Esophagus squamous epithelium (tissue), 5 donors: ENCODE data around the gene SEPTIN7. TPM values are rescaled to one million over a fixed set of nuclear protein-coding genes. Genes with fewer than 3 reads are reported as not detected.

Experiments used
- DNase-seq: peaks from one replicate; lab custom pipeline; 2025; lab: John Stamatoyannopoulos, UW
- H3K27ac ChIP-seq, 4 donors: fragments of 200-600 bp; sonication (generic); one replicate each; pipeline ENCODE4 v1.5.1; 2016 to 2019; ENCODE audit warnings: mild to moderate bottlenecking in 1 of 4
- H3K27me3 ChIP-seq, 4 donors: fragments of 200-600 bp; sonication (generic); 1 replicate in 3 of 4; 2 replicates in 1 of 4; pipeline versions ENCODE4 v1.5.1 to v1.6.0; 2017 to 2021; ENCODE audit warnings: antibody characterized with exemption in 1 of 4
- H3K36me3 ChIP-seq, 3 donors: fragments of 200-600 bp; sonication (generic); one replicate each; pipeline ENCODE4 v1.5.1; 2016 to 2019
- H3K4me1 ChIP-seq, 3 donors: fragments of 200-600 bp; sonication (generic); one replicate each; pipeline ENCODE4 v1.5.1; 2017 to 2019
- H3K4me3 ChIP-seq, 4 donors: fragments of 200-600 bp; sonication (generic); 1 replicate in 3 of 4; 2 replicates in 1 of 4; pipeline ENCODE4 v1.5.1; 2016 to 2019; ENCODE audit warnings: mild to moderate bottlenecking in 2 of 4, moderate library complexity in 1 of 4
- H3K9me3 ChIP-seq, 3 donors: fragments of 200-600 bp; sonication (generic); one replicate each; pipeline ENCODE4 v1.5.1; 2016 to 2019
- CTCF ChIP-seq, 6 experiments: fragments of 450-650 bp in 4 of 6; fragments of 200-600 bp in 2 of 6; sonication (generic) in 2 of 6; IDR thresholded peaks; one replicate each; pipeline ENCODE4 v1.5.1; 2016 to 2019; ENCODE audit warnings: antibody characterized with exemption in 6 of 6, mild to moderate bottlenecking in 4 of 6, moderate library complexity in 4 of 6
- POLR2A ChIP-seq, 4 donors: fragments of 450-650 bp; IDR thresholded peaks; one replicate each; pipeline ENCODE4 v1.6.1; 2017; ENCODE audit warnings: antibody characterized with exemption in 4 of 4, mild to moderate bottlenecking in 4 of 4, moderate library complexity in 3 of 4
- intact Hi-C: fragments of 100-400 bp; cut with DNase I; formaldehyde crosslinking; loops from one replicate; pipeline ENCODE4 v1.15.0; 2022
- total RNA-seq, 4 donors: library from RNA; depleted of rRNA; stranded (reverse); fragments of >200 nt; gene quantifications; one replicate each; pipeline ENCODE4 v1.1.0, GENCODE V29; 2016
- donor health status: DM: yes; HTN: yes; CAD: no.

The SEPTIN7 gene
- total RNA-seq, 4 donors from 2014 or later = 102 to 174 (median 147) TPM

GRCh38 chr7:35849954-35850353 lies 49.1 kb downstream of the SEPTIN7 start:
- no peak overlapping the region for H3K27ac ChIP-seq
- H3K4me1 ChIP-seq = peaks cover 0 to 11% (median 0%) of the 10 kb centered on the region in 3 donors
- peaks cover 0 to 37% (median 0%) of the 10 kb centered on the region in 3 donors for H3K36me3 ChIP-seq
- intact Hi-C loops = no loop called here
- no peak for DNase-seq
- H3K4me3 ChIP-seq = no peak overlapping the region
- H3K9me3 ChIP-seq = no peaks in the 10 kb centered on the region
- no peaks in the 10 kb centered on the region for H3K27me3 ChIP-seq
- no peak for TF ChIP-seq CTCF (IDR thresholded peaks at IDR 0.05)
- no peak for TF ChIP-seq POLR2A (IDR thresholded peaks at IDR 0.05)

Other genes starting within 250 kb of the SEPTIN7 start
- 10 to 100 TPM; 20.2 to 32.4 (median 27.5) TPM for gene HERPUD2, start 105.9 kb upstream of the SEPTIN7 start, total RNA-seq